Activated CD8-positive, alpha-beta memory T cell treated with anti-CD3 and anti-CD28 coated beads, Interleukin-2, amount 50 U/mL, for 1 hour (primary cell): Measurements from ENCODE around the gene SNX33.
"Not testable (repeated sequence)": the region's sequence is repeated elsewhere in the genome, so short reads cannot be mapped to it uniquely, and the experiment has no call there.

Experiments used
- DNase-seq: peaks from one replicate; pipeline ENCODE4 v3.0.0-alpha.2; 2020; ENCODE audit errors: extremely low read depth

Gene SNX33

GRCh38 chr15:75699961-75700874 lies 52.5 kb downstream of the SNX33 start:
- DNase-seq: not testable (repeated sequence)

- not testable (repeated sequence) for DNase-seq
Measured at GRCh38 chr15:75701071-75702003, 53.6 kb downstream of the SNX33 start.

GRCh38 chr15:75702436-75702835 lies 54.7 kb downstream of the SNX33 start:
- DNase-seq: no peak

GRCh38 chr15:75703440-75704262 lies 55.9 kb downstream of the SNX33 start:
- DNase-seq: not testable (repeated sequence)

- no peak for DNase-seq
Measured at GRCh38 chr15:75704263-75704615, 56.5 kb downstream of the SNX33 start.

DNA sequence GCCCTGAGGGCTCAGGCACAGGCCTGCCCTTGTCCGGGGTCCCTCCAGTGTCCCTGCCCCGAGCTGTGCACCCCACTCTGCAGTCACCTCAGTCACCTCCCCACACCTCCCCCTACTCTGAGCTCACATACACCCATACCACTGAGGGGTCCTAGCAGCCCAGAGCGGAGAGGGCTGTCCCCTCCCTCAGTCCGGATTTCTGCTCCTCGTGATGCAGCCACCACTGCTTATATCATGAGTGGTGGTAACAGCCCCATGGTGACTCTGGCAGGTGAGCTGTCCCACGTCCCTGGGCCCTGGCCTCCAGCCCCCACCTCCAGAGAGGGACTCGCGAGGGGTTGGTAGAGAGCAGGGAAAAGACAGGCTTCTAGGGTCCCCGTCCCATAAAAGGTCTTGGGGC lies 56.9 kb downstream of the SNX33 start:
- no peak for DNase-seq

DNA sequence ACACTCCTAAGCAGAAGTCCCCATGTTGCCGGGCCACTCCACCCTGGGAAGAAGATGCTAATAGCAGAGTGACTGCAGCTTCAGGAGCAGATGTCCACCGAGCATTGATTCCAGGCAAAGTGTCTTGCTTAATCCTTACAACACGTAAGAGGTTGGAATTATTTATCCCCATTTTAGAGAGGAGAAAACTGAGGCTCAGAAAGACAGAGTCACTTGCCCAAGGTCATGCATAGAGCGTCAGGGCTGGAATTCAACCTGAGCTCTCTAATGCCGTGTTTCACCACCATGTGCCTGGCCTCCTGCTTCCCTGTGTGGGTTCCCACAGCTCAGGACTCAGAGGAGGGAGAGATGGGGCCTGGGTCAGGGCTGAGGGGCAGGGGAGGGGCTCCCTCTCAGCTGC lies 57.7 kb downstream of the SNX33 start:
- not testable (repeated sequence) for DNase-seq

GRCh38 chr15:75705854-75706681 lies 58.4 kb downstream of the SNX33 start:
- DNase-seq: no peak

GRCh38 chr15:75706682-75706954 lies 58.9 kb downstream of the SNX33 start:
- no peak for DNase-seq

GRCh38 chr15:75709458-75709857 lies 61.7 kb downstream of the SNX33 start:
- not testable (repeated sequence) for DNase-seq

DNA sequence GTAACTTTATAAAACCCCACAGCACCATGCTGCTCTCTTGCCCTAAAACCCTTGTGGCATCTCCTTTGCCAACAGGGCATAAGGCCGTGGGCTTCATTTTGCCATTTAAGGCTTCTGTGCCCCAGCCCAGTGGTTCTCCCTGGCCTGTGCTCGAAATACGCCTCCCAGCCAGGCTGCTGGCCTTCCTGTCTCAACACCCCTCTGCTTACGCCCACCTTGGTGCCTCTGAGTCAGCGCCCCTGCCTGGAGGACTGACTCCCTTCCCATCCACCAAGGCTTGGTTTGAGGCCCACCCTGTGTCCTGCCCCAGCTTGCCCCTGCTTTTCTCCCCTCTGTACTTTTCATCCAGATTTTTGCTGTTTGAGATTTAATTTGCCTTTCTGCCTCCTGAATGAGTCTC lies 63.2 kb downstream of the SNX33 start:
- DNase-seq: not testable (repeated sequence)

DNA sequence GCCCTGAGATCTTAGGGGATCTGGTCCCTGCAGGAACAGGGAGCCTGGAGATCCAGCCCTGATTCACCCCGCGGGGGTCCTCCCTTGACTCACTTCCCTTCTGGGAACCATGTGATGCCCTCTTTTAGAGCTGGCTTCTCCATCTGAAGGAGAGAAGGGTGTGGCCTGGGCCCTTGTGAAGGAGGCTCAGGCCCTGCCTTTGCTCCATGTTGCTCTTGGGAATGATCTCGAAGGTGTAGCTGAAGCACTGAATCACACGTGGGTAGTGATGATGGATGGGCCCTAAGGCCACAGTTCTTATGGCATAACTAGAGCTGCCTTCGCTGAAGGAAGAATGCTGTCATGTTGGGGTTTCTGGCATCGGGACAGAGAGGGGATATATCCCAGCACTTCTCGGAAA lies 63.8 kb downstream of the SNX33 start:
- not testable (repeated sequence) for DNase-seq
